ENCODE results near the gene FBXO38.
A peak's percentile ranks its signal among the peaks of the same experiment; 100 is the strongest.

Gene FBXO38

GRCh38 chr5:148372893-148373292 is 10.9 kb upstream of the FBXO38 start:
- no peak for DNase-seq (ENCODE audit: low spot score)
- Histone ChIP-seq H3K27ac (no peak overlapping the region), H3K4me3 (no peak overlapping the region)
- TF ChIP-seq CTCF (IDR thresholded peaks at IDR 0.05): no peak

GRCh38 chr5:148374690-148375360 is 8.9 kb upstream of the FBXO38 start:
- no peak for DNase-seq (ENCODE audit: low spot score)
- no peak overlapping the region for H3K4me3 ChIP-seq
- TF ChIP-seq CTCF (IDR thresholded peaks at IDR 0.05): peak; percentile 29
- H3K27ac ChIP-seq: no peak overlapping the region

- no peak for DNase-seq (ENCODE audit: low spot score)
- H3K27ac ChIP-seq: no peak overlapping the region
- no peak for TF ChIP-seq CTCF (IDR thresholded peaks at IDR 0.05)
Measured at GRCh38 chr5:148376198-148376597, 7.6 kb upstream of the FBXO38 start.

GRCh38 chr5:148378670-148379069 is 5.1 kb upstream of the FBXO38 start:
- H3K27ac ChIP-seq: no peak overlapping the region
- TF ChIP-seq CTCF (IDR thresholded peaks at IDR 0.05): no peak
- DNase-seq (ENCODE audit: low spot score): no peak

More at GRCh38 chr5:148376198-148376597, 7.6 kb upstream of the FBXO38 start:
- H3K4me3 ChIP-seq: no peak overlapping the region

GRCh38 chr5:148379340-148379739 is 4.4 kb upstream of the FBXO38 start:
- no peak for TF ChIP-seq CTCF (IDR thresholded peaks at IDR 0.05)
- Histone ChIP-seq H3K27ac (no peak overlapping the region), H3K4me3 (no peak overlapping the region)
- no peak for DNase-seq (ENCODE audit: low spot score)

More at GRCh38 chr5:148378670-148379069, 5.1 kb upstream of the FBXO38 start:
- no peak overlapping the region for H3K4me3 ChIP-seq

- no peak overlapping the region for H3K4me3 ChIP-seq
- TF ChIP-seq CTCF (IDR thresholded peaks at IDR 0.05): no peak
- H3K27ac ChIP-seq: no peak overlapping the region
- no peak for DNase-seq (ENCODE audit: low spot score)
Measured at GRCh38 chr5:148381906-148382305, 1.9 kb upstream of the FBXO38 start.

GRCh38 chr5:148382961-148383360 is 797 bp upstream of the FBXO38 start:
- no peak for TF ChIP-seq CTCF (IDR thresholded peaks at IDR 0.05)
- peak overlapping the region; percentile 90 to 97 for H3K27ac ChIP-seq
- DNase-seq (ENCODE audit: low spot score): no peak
- H3K4me3 ChIP-seq: peak overlapping the region; percentile 81

Data from coronary artery (tissue), 2 donors.